K562 (cell line): ENCODE data around the gene KEL. TPM values are rescaled to one million over a fixed set of nuclear protein-coding genes. Genes with fewer than 3 reads are reported as not detected.

Experiments
- BCOR ChIP-seq: fragments of 450-650 bp; IDR thresholded peaks from 2 replicates; pipeline ENCODE4 v1.6.1; 2016
- CBFA2T2 ChIP-seq: fragments of 450-650 bp; conservative IDR thresholded peaks from 2 replicates; pipeline ENCODE4 v1.6.1; 2017; ENCODE audit warnings: mild to moderate bottlenecking
- CEBPG ChIP-seq, 3 experiments: fragments of 200-800 bp in 1 of 3; sonication (Bioruptor generic) in 1 of 3; sonication (generic) in 1 of 3; formaldehyde crosslinking in 1 of 3; IDR thresholded peaks in 2 of 3; conservative IDR thresholded peaks in 1 of 3; 2 replicates each; pipeline versions ENCODE4 v1.6.1 to v1.8.0; 2016 to 2022; ENCODE audit warnings: missing compliant biosample characterization in 2 of 3, missing genetic modification characterization in 2 of 3, mild to moderate bottlenecking in 1 of 3, missing genetic modification reagents in 1 of 3
- CREB1 ChIP-seq, 2 experiments: sonication (generic) in 1 of 2; formaldehyde crosslinking in 1 of 2; IDR thresholded peaks; 2 replicates each; pipeline versions ENCODE4 v1.6.1 to v1.8.0; 2012 to 2022; ENCODE audit warnings: inconsistent platforms in 1 of 2, mild to moderate bottlenecking in 1 of 2, missing genetic modification reagents in 1 of 2, moderate library complexity in 1 of 2
- CREM ChIP-seq: IDR thresholded peaks from 2 replicates; pipeline ENCODE4 v1.6.1; 2014; ENCODE audit warnings: antibody characterized with exemption, low read depth
- GATAD2A ChIP-seq: fragments of 450-650 bp; IDR thresholded peaks from 2 replicates; pipeline ENCODE4 v1.6.1; 2017
- HIVEP1 ChIP-seq: fragments of 250-450 bp; sonication (Bioruptor Pico); IDR thresholded peaks from 2 replicates; pipeline ENCODE4 v1.4.0; 2020; ENCODE audit warnings: mild to moderate bottlenecking
- KHSRP ChIP-seq: fragments of 450-650 bp; IDR thresholded peaks from 2 replicates; pipeline ENCODE4 v1.6.1; 2017
- KLF6 ChIP-seq: fragments of 250-450 bp; sonication (Bioruptor Pico); IDR thresholded peaks from 2 replicates; pipeline ENCODE4 v1.4.0; 2020; ENCODE audit warnings: mild to moderate bottlenecking, moderate library complexity, borderline replicate concordance
- MTA2 ChIP-seq: fragments of 450-650 bp; IDR thresholded peaks from 2 replicates; pipeline ENCODE4 v1.6.1; 2016; ENCODE audit warnings: low read depth
- MYC ChIP-seq, 2 experiments: fragments of 250-450 bp in 1 of 2; sonication (Bioruptor Pico) in 1 of 2; IDR thresholded peaks; 2 replicates each; pipeline versions ENCODE4 v1.5.1 to v1.6.1; 2012 to 2021; ENCODE audit warnings: low read depth in 2 of 2, borderline replicate concordance in 1 of 2, improper control_type of control experiment in 1 of 2, low read length in 1 of 2, mild to moderate bottlenecking in 1 of 2, moderate library complexity in 1 of 2
- NR2C2 ChIP-seq, 2 experiments: fragments of 200-800 bp in 1 of 2; sonication (Bioruptor generic) in 1 of 2; sonication (generic) in 1 of 2; formaldehyde crosslinking in 1 of 2; IDR thresholded peaks; 2 replicates each; pipeline versions ENCODE4 v1.6.1 to v1.8.0; 2016 to 2022; ENCODE audit warnings: mild to moderate bottlenecking in 1 of 2, missing compliant biosample characterization in 1 of 2, missing genetic modification characterization in 1 of 2, missing genetic modification reagents in 1 of 2
- PHTF2 ChIP-seq: fragments of 250-450 bp; sonication (Bioruptor Pico); IDR thresholded peaks from 2 replicates; pipeline ENCODE4 v1.5.0; 2021; ENCODE audit warnings: mild to moderate bottlenecking
- PTTG1 ChIP-seq: fragments of 450-650 bp; IDR thresholded peaks from 2 replicates; pipeline ENCODE4 v1.6.1; 2016; ENCODE audit warnings: low read depth, mild to moderate bottlenecking, missing genetic modification characterization, missing compliant biosample characterization
- SMAD3 ChIP-seq: fragments of 450-650 bp; formaldehyde crosslinking; conservative IDR thresholded peaks from 2 replicates; pipeline ENCODE4 v1.4.0; 2020; ENCODE audit warnings: mild to moderate bottlenecking
- SP1 ChIP-seq: sonication (generic); formaldehyde crosslinking; IDR thresholded peaks from 2 replicates; pipeline ENCODE4 v1.8.1; 2022; ENCODE audit warnings: mild to moderate bottlenecking, missing genetic modification reagents
- polyA plus RNA-seq, 8 experiments: library from polyadenylated mRNA; depleted of rRNA in 4 of 8; stranded (reverse) in 5 of 8; unstranded in 3 of 8; fragments of >200 nt; fragmentation: Nextera tagmentation in 2 of 8; fragmentation: Illumina TruSeq in 1 of 8; extraction: Ambion mirVana in 2 of 8; extraction: Trizol in 1 of 8; gene quantifications; 2 replicates each; pipeline versions ENCODE4 v1.2.1 to v1.2.3, GENCODE V29; 2011 to 2014; ENCODE audit warnings: inconsistent platforms in 1 of 8, missing spikeins in 1 of 8
- total RNA-seq, 7 experiments: library from RNA; depleted of rRNA in 6 of 7; stranded (reverse); fragments of >200 nt in 6 of 7; fragmentation: Illumina TruSeq in 2 of 7; extraction: Trizol in 2 of 7; gene quantifications; 2 replicates each; pipeline versions ENCODE4 v1.2.1 to v1.2.3, GENCODE V29; 2011 to 2021; ENCODE audit warnings: low replicate concordance in 1 of 7
- TF ChIP-seq, protein P1 (sequence below): fragments of 200-600 bp; sonication (generic); IDR thresholded peaks from one replicate; pipeline ENCODE4 v1.6.1; 2012; ENCODE audit warnings: mild to moderate bottlenecking, low read depth, low read length, inconsistent platforms

Gene KEL
- total and polyA plus RNA-seq, 9 of the 15 experiments (the other 6 are each of a cell fraction or from before 2014, with no cell fraction given), result 9.0 to 47.4 (median 22.2) TPM

DNA sequence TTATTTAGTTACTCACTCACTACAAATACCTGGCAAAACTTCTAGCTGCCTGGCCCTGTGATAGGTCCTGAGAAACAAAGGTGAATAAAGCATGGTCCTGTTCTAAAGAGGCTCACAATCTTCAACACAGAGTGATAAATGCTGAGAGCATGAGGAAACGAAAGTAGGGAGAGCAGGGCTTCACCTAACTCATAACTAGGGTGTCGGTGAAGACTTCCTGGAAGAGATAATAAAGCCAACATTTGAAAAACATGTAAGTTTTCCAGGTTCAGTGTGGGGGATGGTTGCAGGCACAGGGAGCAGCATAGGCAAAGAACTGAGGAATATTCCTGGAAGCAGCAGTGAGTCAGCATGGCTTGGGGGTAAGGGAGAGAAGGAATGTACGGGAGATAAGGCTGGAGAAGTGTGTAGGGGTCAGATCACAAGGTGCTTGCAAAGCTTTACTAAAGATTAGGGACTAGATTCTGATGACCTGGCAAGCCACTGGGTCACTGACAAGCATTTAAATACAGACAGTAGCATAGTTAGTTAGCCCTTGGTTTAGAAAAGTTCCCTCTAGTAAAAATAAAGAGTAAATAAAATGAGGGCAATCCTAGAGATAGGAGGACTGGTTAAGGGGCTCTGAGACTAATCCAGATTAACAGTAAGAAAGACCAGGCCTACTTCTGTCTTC, 5.1 kb downstream of the KEL start (continued):
- peak; percentile 35; the same call in 1 of the 2 replicates for TF ChIP-seq HIVEP1
- peak; percentile 57; the same call in 1 of the 2 replicates for TF ChIP-seq BCOR
- no peak for TF ChIP-seq PTTG1 (tag)
- TF ChIP-seq, protein P1, sequence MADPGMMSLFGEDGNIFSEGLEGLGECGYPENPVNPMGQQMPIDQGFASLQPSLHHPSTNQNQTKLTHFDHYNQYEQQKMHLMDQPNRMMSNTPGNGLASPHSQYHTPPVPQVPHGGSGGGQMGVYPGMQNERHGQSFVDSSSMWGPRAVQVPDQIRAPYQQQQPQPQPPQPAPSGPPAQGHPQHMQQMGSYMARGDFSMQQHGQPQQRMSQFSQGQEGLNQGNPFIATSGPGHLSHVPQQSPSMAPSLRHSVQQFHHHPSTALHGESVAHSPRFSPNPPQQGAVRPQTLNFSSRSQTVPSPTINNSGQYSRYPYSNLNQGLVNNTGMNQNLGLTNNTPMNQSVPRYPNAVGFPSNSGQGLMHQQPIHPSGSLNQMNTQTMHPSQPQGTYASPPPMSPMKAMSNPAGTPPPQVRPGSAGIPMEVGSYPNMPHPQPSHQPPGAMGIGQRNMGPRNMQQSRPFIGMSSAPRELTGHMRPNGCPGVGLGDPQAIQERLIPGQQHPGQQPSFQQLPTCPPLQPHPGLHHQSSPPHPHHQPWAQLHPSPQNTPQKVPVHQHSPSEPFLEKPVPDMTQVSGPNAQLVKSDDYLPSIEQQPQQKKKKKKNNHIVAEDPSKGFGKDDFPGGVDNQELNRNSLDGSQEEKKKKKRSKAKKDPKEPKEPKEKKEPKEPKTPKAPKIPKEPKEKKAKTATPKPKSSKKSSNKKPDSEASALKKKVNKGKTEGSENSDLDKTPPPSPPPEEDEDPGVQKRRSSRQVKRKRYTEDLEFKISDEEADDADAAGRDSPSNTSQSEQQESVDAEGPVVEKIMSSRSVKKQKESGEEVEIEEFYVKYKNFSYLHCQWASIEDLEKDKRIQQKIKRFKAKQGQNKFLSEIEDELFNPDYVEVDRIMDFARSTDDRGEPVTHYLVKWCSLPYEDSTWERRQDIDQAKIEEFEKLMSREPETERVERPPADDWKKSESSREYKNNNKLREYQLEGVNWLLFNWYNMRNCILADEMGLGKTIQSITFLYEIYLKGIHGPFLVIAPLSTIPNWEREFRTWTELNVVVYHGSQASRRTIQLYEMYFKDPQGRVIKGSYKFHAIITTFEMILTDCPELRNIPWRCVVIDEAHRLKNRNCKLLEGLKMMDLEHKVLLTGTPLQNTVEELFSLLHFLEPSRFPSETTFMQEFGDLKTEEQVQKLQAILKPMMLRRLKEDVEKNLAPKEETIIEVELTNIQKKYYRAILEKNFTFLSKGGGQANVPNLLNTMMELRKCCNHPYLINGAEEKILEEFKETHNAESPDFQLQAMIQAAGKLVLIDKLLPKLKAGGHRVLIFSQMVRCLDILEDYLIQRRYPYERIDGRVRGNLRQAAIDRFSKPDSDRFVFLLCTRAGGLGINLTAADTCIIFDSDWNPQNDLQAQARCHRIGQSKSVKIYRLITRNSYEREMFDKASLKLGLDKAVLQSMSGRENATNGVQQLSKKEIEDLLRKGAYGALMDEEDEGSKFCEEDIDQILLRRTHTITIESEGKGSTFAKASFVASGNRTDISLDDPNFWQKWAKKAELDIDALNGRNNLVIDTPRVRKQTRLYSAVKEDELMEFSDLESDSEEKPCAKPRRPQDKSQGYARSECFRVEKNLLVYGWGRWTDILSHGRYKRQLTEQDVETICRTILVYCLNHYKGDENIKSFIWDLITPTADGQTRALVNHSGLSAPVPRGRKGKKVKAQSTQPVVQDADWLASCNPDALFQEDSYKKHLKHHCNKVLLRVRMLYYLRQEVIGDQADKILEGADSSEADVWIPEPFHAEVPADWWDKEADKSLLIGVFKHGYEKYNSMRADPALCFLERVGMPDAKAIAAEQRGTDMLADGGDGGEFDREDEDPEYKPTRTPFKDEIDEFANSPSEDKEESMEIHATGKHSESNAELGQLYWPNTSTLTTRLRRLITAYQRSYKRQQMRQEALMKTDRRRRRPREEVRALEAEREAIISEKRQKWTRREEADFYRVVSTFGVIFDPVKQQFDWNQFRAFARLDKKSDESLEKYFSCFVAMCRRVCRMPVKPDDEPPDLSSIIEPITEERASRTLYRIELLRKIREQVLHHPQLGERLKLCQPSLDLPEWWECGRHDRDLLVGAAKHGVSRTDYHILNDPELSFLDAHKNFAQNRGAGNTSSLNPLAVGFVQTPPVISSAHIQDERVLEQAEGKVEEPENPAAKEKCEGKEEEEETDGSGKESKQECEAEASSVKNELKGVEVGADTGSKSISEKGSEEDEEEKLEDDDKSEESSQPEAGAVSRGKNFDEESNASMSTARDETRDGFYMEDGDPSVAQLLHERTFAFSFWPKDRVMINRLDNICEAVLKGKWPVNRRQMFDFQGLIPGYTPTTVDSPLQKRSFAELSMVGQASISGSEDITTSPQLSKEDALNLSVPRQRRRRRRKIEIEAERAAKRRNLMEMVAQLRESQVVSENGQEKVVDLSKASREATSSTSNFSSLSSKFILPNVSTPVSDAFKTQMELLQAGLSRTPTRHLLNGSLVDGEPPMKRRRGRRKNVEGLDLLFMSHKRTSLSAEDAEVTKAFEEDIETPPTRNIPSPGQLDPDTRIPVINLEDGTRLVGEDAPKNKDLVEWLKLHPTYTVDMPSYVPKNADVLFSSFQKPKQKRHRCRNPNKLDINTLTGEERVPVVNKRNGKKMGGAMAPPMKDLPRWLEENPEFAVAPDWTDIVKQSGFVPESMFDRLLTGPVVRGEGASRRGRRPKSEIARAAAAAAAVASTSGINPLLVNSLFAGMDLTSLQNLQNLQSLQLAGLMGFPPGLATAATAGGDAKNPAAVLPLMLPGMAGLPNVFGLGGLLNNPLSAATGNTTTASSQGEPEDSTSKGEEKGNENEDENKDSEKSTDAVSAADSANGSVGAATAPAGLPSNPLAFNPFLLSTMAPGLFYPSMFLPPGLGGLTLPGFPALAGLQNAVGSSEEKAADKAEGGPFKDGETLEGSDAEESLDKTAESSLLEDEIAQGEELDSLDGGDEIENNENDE, result no peak
- no peak for TF ChIP-seq CREB1 (IDR thresholded peaks at IDR 0.05)
- no peak for TF ChIP-seq CREB1 (CRISPR knock-in tag; IDR thresholded peaks at IDR 0.05)
- peak; percentile 38; the same call in 1 of the 2 replicates for TF ChIP-seq MYC (IDR thresholded peaks at IDR 0.05; ENCODE audit: low read depth, low read length)
- no peak for TF ChIP-seq MYC (CRISPR knock-in tag; IDR thresholded peaks at IDR 0.05; ENCODE audit: borderline replicate concordance, low read depth)
- TF ChIP-seq SMAD3 (CRISPR knock-in tag), result 0 out of 2 replicates have a peak, but pooled peaks have one; percentile 68
- TF ChIP-seq KHSRP, result no peak
- TF ChIP-seq GATAD2A, result peak; percentile 95; the same call in 1 of the 2 replicates
- no peak for TF ChIP-seq PHTF2 (CRISPR knock-in tag)
- TF ChIP-seq CBFA2T2, result peak; percentile 82
- no peak for TF ChIP-seq CEBPG (CRISPR knock-in tag; IDR thresholded peaks at IDR 0.05)
- no peak for TF ChIP-seq CEBPG (tag; conservative IDR thresholded peaks at IDR 0.05 in 1 of 2, IDR thresholded peaks at IDR 0.05 in 1 of 2)
- TF ChIP-seq NR2C2 (CRISPR knock-in tag; IDR thresholded peaks at IDR 0.05), result no peak
- peak; percentile 55 for TF ChIP-seq NR2C2 (tag; IDR thresholded peaks at IDR 0.05)
- peak; percentile 78 for TF ChIP-seq MTA2
- no peak for TF ChIP-seq KLF6 (CRISPR knock-in tag)
- TF ChIP-seq CREM, result no peak
- no peak for TF ChIP-seq SP1
